Progenitor cell of endocrine pancreas (in vitro differentiated cells): ENCODE measurements around the gene NEDD4. TPM values are rescaled to one million over a fixed set of nuclear protein-coding genes. Genes with fewer than 3 reads are reported as not detected.

Experiments
- DNase-seq: peaks from one replicate; pipeline ENCODE4 v3.0.0; 2021; ENCODE audit warnings: low spot score; ENCODE audit not compliant: unreplicated experiment
- H3K27ac Mint-ChIP-seq: 2 replicates; pipeline ENCODE4 v1.8.0; 2021; ENCODE audit warnings: mild to moderate bottlenecking, moderate library complexity, mixed read lengths
- H3K27me3 Mint-ChIP-seq: 2 replicates; pipeline ENCODE4 v1.8.0; 2021; ENCODE audit warnings: mixed read lengths
- H3K36me3 Mint-ChIP-seq: 2 replicates; pipeline ENCODE4 v1.8.0; 2022; ENCODE audit warnings: mixed read lengths; ENCODE audit not compliant: insufficient read depth
- H3K4me1 Mint-ChIP-seq: 2 replicates; pipeline ENCODE4 v1.8.0; 2021; ENCODE audit warnings: low read depth, mixed read lengths
- H3K4me3 Mint-ChIP-seq: 2 replicates; pipeline ENCODE4 v1.8.0; 2021; ENCODE audit warnings: low read depth, mild to moderate bottlenecking, moderate library complexity, mixed read lengths
- H3K9me3 Mint-ChIP-seq: 2 replicates; pipeline ENCODE4 v1.8.0; 2021; ENCODE audit warnings: low read depth, mixed read lengths
- CTCF ChIP-seq: fragments of 200-600 bp; sonication (generic); IDR thresholded peaks from one replicate; pipeline ENCODE4 v1.5.0; 2021; ENCODE audit warnings: antibody characterized with exemption, mild to moderate bottlenecking; ENCODE audit not compliant: unreplicated experiment
- total RNA-seq: library from RNA; stranded (reverse); gene quantifications from 2 replicates; pipeline ENCODE4 v1.2.1, GENCODE V29; 2021

The NEDD4 gene
- total RNA-seq, 1 donor from 2014 or later = 12.3 TPM

GRCh38 chr15:56038015-56038414, 44.6 kb upstream of the NEDD4 start:
- Mint-ChIP-seq H3K4me3 (no peak overlapping the region), H3K27ac (no peak overlapping the region), H3K36me3 (no peaks in the 10 kb centered on the region), H3K4me1 (peaks cover 29% of the 10 kb centered on the region), H3K9me3 (no peaks in the 10 kb centered on the region), H3K27me3 (no peaks in the 10 kb centered on the region)
- no peak for DNase-seq
- no peak for TF ChIP-seq CTCF

- Mint-ChIP-seq H3K4me1 (peaks cover 26% of the 10 kb centered on the region), H3K36me3 (no peaks in the 10 kb centered on the region), H3K27me3 (no peaks in the 10 kb centered on the region), H3K9me3 (no peaks in the 10 kb centered on the region), H3K27ac (no peak overlapping the region), H3K4me3 (no peak overlapping the region)
- DNase-seq = no peak
- TF ChIP-seq CTCF = no peak
These were observed 43.2 kb upstream of the NEDD4 start for GRCh38 chr15:56036546-56037067.

GRCh38 chr15:56035166-56035565, 41.8 kb upstream of the NEDD4 start:
- H3K27ac Mint-ChIP-seq = no peak overlapping the region
- H3K27me3 Mint-ChIP-seq = no peaks in the 10 kb centered on the region
- H3K4me3 Mint-ChIP-seq = no peak overlapping the region
- H3K9me3 Mint-ChIP-seq = no peaks in the 10 kb centered on the region
- H3K36me3 Mint-ChIP-seq = no peaks in the 10 kb centered on the region
- no peak for TF ChIP-seq CTCF
- no peak for DNase-seq
- H3K4me1 Mint-ChIP-seq = peaks cover 29% of the 10 kb centered on the region

GRCh38 chr15:56034514-56034913, 41.1 kb upstream of the NEDD4 start:
- Mint-ChIP-seq H3K9me3 (no peaks in the 10 kb centered on the region), H3K4me1 (peaks cover 30% of the 10 kb centered on the region), H3K4me3 (no peak overlapping the region), H3K27ac (no peak overlapping the region), H3K36me3 (no peaks in the 10 kb centered on the region), H3K27me3 (no peaks in the 10 kb centered on the region)
- no peak for DNase-seq
- no peak for TF ChIP-seq CTCF

- no peak for DNase-seq
- Mint-ChIP-seq H3K9me3 (no peaks in the 10 kb centered on the region), H3K4me1 (peaks cover 24% of the 10 kb centered on the region), H3K27ac (no peak overlapping the region), H3K27me3 (no peaks in the 10 kb centered on the region), H3K36me3 (no peaks in the 10 kb centered on the region), H3K4me3 (no peak overlapping the region)
- no peak for TF ChIP-seq CTCF
These were observed 39.0 kb upstream of the NEDD4 start for GRCh38 chr15:56032373-56032772.
